IMR-90 (cell line): ENCODE results near the gene EID2B. TPM values are rescaled to one million over a fixed set of nuclear protein-coding genes. Genes with fewer than 3 reads are reported as not detected.

Experiments used
- CHD1 ChIP-seq: IDR thresholded peaks from 2 replicates; pipeline ENCODE4 v1.6.1; 2012; ENCODE audit warnings: low read depth, low read length, improper control_type of control experiment
- ELK1 ChIP-seq: fragments of 150-350 bp; IDR thresholded peaks from 2 replicates; pipeline ENCODE4 v1.6.1; 2016; ENCODE audit warnings: low read depth, mild to moderate bottlenecking, low read length, moderate library complexity, borderline replicate concordance
- RCOR1 ChIP-seq: IDR thresholded peaks from 2 replicates; pipeline ENCODE4 v1.6.1; 2012; ENCODE audit warnings: mild to moderate bottlenecking, low read length, improper control_type of control experiment; ENCODE audit not compliant: insufficient replicate concordance
- SMC3 ChIP-seq: fragments of 150-350 bp; IDR thresholded peaks from 2 replicates; pipeline ENCODE4 v1.6.1; 2016; ENCODE audit warnings: low read depth, mild to moderate bottlenecking, antibody characterized with exemption, low read length, moderate library complexity
- polyA plus RNA-seq, 3 experiments: library from polyadenylated mRNA; depleted of rRNA; stranded (reverse); fragments of >200 nt; gene quantifications; 2 replicates each; pipeline ENCODE4 v1.2.3, GENCODE V29; 2012; ENCODE audit warnings: low replicate concordance in 1 of 3
- total RNA-seq: library from RNA; depleted of rRNA; stranded (reverse); fragments of >200 nt; gene quantifications from 2 replicates; pipeline ENCODE4 v1.2.3, GENCODE V29; 2012

The EID2B gene
- total and polyA plus RNA-seq, 2 of the 4 experiments (the other 2 are of a cell fraction), result 2.5 to 2.7 TPM

- TF ChIP-seq CHD1 (no peak), RCOR1 (no peak), ELK1 (no peak), SMC3 (no peak)
Measured at GRCh38 chr19:39506944-39507714, 25.5 kb downstream of the EID2B start (continued).
